Mammary epithelial cell (primary cell): ENCODE results near the gene RDH13.

Experiments used
- EZH2 ChIP-seq: IDR thresholded peaks from 2 replicates; pipeline ENCODE4 v1.6.1; 2012; ENCODE audit warnings: low read length, inconsistent platforms, borderline replicate concordance
- TF ChIP-seq, protein P1 (sequence below), 2 donors: IDR thresholded peaks in 1 of 2; conservative IDR thresholded peaks in 1 of 2; 2 replicates each; pipeline ENCODE4 v1.5.1; 2011 to 2012; ENCODE audit warnings: inconsistent platforms in 2 of 2, low read length in 2 of 2, mild to moderate bottlenecking in 2 of 2, control low read depth in 1 of 2, low read depth in 1 of 2; ENCODE audit not compliant: insufficient read depth in 1 of 2; ENCODE audit errors: extremely low read depth in 1 of 2

DNA sequence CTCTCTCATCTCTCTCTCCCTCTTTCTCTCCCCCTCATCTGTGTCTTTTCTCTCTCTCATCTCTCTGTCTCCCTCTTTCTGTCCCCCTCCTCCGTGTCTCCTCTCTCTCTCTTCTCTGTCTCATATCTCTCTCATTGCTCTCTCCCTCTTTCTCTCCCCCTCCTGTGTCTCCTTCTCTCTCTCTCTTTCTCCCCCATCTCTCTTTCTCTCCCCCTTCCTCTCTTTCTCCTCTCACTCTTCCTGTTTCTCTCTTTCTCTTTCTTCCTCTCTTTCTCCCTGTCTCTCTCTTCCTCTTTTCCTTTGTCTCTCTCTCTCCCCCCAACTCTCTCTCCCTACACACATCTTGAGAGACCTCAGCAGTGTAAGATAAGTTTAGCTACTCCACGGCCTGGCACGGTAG is 4.9 kb upstream of the RDH13 start:
- no peak for TF ChIP-seq EZH2
- TF ChIP-seq, protein P1, sequence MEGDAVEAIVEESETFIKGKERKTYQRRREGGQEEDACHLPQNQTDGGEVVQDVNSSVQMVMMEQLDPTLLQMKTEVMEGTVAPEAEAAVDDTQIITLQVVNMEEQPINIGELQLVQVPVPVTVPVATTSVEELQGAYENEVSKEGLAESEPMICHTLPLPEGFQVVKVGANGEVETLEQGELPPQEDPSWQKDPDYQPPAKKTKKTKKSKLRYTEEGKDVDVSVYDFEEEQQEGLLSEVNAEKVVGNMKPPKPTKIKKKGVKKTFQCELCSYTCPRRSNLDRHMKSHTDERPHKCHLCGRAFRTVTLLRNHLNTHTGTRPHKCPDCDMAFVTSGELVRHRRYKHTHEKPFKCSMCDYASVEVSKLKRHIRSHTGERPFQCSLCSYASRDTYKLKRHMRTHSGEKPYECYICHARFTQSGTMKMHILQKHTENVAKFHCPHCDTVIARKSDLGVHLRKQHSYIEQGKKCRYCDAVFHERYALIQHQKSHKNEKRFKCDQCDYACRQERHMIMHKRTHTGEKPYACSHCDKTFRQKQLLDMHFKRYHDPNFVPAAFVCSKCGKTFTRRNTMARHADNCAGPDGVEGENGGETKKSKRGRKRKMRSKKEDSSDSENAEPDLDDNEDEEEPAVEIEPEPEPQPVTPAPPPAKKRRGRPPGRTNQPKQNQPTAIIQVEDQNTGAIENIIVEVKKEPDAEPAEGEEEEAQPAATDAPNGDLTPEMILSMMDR (conservative IDR thresholded peaks at IDR 0.05 in 1 of 2, IDR thresholded peaks at IDR 0.05 in 1 of 2; ENCODE audit: extremely low read depth in 1 of 2, insufficient read depth in 1 of 2, low read depth in 1 of 2, low read length in 2 of 2): no peak
